Activated CD4-positive, alpha-beta T cell treated with anti-CD3 and anti-CD28 coated beads, Interleukin-10, Interleukin-2, amounts not matched to agents 100 ng/mL and 50 ng/mL, durations not matched to agents 16 hours and 8 hours (primary cell): ENCODE measurements around the gene LILRB4.
"Not testable (repeated sequence)": the region's sequence is repeated elsewhere in the genome, so short reads cannot be mapped to it uniquely, and the experiment has no call there.

ENCODE experiments used
- DNase-seq: peaks from one replicate; pipeline ENCODE4 v3.0.0-alpha.2; 2020

The LILRB4 gene

DNA sequence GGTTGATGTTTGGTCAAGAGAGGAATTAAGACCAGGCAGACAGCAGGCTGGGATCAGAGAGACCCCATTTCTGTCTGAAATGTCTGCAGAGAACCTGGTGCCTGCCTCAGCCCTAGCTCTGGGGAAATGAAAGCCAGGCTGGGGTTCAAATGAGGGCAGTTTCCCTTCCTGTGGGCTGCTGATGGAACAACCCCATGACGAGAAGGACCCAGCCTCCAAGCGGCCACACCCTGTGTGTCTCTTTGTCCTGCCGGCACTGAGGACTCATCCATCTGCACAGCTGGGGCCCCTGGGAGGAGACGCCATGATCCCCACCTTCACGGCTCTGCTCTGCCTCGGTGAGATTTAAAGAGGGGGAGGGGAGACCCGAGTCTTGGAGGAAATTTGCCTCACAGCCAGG is at the start of gene LILRB4:
Gene LILRB4, plus strand, starts transcription at position 256 of the 400 bp plus-strand sequence. Its CDS starts 49 bp downstream, at position 305.
- DNase-seq: no peak

DNA sequence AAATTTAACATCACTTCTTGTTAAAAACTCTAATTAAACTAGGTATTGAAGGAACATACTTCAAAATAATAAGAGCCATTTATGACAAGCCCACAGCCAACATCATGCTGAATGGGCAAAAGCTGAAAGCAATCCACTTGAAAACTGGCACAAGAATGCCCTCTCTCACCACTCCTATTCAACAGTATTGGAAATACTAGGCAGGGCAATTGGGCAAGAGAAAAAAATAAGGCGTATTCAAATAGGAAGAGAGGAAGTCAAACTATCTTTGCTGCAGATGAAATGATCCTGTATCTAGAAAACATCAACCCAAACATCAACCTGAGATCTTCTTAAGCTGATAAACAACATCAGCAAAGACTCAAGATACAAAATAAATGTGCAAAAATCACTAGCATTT is 48.1 kb upstream of the LILRB4 start:
- no peak for DNase-seq

DNA sequence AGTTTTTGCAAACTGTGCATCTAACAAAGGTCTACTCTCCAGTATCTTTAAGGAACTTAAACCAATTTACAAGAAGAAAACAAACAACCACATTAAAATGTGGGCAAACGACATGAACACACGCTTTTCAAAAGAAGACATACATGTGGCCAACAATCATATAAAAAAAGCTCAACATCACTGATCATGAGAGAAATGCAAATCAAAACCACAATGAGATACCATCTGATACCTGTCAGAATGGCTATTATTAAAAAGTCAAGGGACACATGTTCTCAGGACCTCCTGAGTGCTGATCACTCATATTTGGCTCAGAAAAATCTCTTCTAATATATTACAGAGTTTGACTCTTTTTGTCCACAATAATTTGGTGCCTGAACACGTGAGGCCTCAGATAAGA is 46.7 kb upstream of the LILRB4 start:
- DNase-seq: no peak

DNA sequence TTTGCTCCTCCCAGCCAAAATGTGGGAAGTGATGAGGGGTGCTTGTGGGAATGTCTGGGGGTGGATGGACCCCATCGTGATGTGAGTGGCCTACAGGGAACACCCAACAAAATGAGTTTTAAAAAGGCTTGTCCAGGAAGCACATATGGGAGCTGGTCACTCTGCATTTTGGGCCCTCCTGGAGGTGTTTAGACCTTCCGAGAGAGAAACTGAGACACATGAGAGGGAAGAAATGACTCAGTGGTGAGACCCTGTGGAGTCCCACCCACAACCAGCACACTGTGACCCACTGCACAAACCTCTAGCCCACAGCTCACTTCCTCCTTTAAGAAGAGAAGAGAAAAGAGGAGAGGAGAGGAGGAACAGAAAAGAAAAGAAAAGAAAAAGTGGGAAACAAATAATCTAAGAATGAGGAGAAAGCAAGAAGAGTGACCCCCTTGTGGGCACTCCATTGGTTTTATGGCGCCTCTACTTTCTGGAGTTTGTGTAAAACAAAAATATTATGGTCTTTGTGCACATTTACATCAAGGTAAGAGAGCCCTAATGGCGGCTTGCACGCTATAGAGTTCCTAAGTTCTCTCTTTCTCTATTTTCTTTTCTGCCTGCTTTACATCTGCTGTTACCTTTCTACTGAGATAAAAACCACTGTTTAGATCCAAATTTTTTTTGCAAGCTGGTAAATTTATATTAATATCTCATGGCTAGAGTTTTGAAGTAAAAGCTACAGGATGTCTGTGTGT is 45.8 kb upstream of the LILRB4 start:
- no peak for DNase-seq

DNA sequence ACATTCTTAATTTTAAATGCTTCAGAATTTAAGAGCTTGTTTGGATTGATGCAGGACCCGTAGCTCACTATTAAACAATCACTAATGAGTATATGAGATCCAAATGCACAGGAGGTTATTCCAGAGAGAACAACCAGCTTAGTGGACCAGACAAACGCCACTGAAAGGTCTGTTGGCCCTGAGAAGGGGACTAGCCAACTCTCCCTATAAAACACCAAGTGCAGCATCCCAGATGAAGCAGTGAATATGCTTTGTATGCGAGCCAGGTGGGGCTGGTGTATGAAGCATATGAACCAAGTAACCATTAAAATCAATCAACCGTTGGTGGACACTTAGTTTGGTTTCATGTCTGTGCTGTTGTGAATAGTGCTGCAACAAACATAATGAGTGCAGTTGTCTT is 42.3 kb upstream of the LILRB4 start:
- DNase-seq: no peak

DNA sequence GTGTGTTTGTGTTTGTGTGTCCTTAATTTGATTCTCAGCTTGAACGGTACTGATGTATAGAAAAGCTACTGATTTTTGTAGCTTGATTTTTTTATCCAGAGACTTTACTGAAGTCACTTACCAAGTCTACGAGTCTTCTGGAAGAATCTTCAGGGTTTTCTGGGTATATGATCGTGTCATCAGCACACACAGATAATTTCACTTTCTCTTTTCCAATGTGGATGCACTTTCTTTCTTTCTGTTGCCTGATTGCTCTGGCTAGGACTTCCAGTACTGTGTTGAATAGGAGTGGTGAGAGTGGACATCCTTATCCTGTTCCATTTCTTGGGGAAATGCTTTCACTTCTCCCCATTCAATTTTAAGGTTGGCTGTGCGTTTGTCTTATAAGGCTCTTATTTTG is 40.4 kb upstream of the LILRB4 start:
- no peak for DNase-seq

DNA sequence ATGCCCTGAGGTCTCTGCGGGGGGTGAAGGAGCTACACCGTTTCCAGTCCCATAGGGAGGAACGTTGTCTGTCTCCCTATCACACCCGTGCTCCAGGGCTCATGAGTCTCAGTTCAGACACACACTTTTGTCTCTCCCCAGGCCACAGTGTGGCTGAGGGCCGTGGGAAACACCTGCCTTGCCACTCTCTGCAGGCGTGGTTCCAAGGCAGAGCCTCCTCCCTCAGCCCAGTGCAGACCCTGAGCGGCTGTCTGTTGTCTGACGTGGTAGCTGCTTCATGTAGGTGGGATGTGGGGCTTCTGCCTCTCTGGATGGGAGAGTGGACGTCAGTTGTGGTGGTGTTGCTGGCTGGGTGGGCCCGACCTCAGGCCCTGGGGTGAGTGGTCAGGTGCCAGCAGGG is 38.6 kb upstream of the LILRB4 start:
- DNase-seq: not testable (repeated sequence)

DNA sequence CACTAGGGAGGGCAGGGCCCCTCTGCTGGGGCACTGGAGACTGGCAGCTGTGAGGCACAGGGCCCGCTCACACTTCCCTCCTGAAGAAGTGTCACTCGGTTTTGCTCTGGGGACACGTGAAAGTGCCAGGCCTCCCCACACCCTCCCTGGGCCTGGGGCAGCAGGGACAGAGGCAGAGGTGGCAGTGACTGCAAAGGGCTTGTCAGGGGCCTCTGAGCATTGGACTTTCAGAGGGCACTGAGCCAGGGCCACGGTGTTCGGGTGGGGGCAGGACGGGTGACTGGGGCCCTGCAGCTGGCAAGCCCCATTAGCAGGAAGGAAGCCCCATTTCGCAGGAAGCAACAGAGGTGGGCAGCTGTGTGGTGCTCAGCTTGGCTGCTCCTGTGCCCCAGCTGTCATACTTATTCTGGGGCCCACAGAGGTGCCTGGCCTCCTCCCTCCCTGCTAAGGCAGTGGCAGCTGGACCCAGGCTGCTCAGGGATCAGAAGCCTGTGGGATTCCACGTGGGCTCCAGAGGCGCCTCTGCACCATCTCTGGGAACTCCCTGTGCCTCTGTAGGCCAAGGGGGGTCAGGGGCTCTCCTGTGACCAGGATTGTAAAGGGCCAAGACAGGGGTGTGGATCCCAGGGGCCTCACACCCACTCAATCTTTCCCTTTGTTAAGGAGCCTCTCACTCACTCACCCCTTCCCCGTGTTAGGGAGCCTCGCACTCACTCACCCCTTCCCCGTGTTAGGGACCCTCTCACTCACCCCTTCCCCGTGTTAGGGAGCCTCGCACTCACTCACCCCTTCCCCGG is 37.7 kb upstream of the LILRB4 start:
- DNase-seq: not testable (repeated sequence)

DNA sequence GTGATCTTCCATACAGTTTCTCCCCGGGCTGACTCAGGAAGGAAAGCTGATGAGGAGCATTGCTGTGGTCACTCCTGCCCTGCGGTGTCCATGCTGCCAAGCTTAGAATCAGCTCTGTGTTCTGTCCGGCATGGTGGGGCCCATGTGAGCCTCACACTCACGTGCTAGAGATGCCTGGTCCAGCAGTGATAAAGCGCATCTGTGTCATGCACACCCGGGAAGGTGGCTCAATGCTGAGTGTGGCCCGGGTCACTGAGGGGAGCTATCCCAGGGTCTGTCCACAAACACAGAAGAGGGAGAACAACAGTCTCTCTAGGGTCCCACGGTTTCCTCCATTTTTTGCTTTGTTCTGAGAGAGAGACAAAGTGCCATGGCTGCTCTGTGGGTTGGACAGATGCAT is 36.0 kb upstream of the LILRB4 start:
- DNase-seq: no peak

DNA sequence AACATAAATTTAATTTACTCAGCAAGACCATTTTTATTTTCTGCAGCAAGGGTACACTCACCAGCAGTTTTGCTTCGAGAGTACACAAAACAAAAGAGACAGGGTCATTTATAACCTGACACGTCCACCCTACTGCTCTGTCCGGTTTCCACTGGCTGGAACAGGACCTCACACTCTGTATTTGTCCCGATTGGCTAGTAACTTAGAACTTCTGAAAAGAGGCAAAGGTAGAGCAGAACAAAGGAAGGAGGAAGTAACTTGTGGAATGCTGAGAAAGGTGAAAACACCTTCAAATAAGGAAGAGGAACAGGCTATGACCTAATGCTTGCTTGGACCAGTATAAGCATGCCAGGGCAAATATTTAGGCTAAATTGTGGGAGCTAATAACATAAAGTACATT is 34.9 kb upstream of the LILRB4 start:
- DNase-seq: not testable (repeated sequence)

DNA sequence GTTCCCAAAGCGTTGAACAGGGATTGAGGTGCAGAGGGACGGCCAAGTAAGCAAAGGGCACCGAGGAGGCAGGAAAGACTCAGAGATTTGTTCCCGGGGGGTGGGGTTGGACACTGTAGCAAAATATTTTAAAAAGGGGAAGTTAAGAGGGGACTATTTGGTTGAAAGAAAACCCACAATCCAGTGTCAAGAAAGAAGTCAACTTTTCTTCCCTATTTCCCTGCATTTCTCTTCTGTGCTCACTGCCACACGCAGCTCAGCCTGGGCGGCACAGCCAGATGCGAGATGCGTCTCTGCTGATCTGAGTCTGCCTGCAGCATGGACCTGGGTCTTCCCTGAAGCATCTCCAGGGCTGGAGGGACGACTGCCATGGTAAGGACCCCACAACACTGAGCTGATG is 32.5 kb upstream of the LILRB4 start, which contains the start of gene LILRB1:
Gene LILRB1, plus strand, starts transcription at position 223 of the 400 bp plus-strand sequence. CDS start 590 bp downstream, outside the sequence.
- DNase-seq: not testable (repeated sequence)

DNA sequence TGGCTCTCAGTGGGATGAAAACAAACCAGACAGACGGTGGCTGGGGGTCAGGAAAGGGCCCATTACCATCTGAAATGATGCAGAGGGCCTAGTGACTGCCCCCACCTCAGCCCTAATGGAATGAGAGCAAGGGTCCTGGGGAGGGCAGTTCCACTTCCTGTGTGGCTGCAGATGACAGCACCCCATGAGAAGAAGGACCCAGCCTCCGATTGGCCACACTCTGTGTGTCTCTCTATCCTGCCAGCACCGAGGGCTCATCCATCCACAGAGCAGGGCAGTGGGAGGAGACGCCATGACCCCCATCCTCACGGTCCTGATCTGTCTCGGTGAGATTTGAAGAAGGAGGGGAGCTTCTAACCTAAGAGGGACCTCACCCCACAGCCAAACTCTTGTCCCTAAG is 32.0 kb upstream of the LILRB4 start:
- no peak for DNase-seq

DNA sequence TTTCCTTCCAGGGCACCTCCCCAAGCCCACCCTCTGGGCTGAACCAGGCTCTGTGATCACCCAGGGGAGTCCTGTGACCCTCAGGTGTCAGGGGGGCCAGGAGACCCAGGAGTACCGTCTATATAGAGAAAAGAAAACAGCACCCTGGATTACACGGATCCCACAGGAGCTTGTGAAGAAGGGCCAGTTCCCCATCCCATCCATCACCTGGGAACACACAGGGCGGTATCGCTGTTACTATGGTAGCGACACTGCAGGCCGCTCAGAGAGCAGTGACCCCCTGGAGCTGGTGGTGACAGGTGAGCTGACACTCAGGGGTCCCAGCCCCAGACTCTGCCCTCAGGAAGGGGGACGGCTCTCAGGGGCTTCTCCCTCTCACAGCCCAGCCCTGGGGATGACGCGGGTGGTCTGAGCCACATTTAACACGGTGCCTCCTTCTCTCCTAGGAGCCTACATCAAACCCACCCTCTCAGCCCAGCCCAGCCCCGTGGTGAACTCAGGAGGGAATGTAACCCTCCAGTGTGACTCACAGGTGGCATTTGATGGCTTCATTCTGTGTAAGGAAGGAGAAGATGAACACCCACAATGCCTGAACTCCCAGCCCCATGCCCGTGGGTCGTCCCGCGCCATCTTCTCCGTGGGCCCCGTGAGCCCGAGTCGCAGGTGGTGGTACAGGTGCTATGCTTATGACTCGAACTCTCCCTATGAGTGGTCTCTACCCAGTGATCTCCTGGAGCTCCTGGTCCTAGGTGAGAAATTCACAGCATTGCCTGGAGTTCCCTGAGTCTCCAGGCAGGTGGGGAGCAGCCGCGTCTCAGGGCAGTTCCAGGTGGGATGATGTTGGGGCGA is 31.1 kb upstream of the LILRB4 start:
- DNase-seq: not testable (repeated sequence)

DNA sequence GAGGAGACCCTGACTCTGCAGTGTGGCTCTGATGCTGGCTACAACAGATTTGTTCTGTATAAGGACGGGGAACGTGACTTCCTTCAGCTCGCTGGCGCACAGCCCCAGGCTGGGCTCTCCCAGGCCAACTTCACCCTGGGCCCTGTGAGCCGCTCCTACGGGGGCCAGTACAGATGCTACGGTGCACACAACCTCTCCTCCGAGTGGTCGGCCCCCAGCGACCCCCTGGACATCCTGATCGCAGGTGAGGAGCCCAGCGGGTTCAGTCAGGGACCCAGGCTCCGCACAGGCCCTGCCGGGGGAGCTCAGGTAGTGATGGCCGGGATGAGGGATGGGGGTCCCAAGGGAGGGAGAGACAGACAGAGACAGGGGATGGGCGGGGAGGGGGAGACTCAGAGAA is 30.3 kb upstream of the LILRB4 start:
- not testable (repeated sequence) for DNase-seq

DNA sequence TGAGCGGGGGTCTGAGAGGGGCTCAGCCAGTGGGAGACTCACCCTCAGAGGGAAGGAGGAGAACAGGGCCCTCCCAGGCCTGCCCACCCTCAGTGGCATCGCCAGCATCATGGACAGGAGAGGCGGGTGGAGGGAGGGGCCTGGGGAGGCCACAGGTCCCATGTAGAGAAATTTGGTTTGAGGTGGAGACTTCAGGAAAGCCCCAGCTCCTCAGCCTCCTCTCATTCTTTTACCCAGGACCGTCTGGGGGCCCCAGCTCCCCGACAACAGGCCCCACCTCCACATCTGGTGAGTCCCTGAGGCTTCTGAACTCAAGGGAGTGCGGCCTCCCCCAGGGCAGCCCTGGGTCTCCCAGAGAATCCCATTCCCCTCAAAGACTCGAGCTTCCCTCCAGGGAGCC is 29.4 kb upstream of the LILRB4 start:
- DNase-seq: no peak

DNA sequence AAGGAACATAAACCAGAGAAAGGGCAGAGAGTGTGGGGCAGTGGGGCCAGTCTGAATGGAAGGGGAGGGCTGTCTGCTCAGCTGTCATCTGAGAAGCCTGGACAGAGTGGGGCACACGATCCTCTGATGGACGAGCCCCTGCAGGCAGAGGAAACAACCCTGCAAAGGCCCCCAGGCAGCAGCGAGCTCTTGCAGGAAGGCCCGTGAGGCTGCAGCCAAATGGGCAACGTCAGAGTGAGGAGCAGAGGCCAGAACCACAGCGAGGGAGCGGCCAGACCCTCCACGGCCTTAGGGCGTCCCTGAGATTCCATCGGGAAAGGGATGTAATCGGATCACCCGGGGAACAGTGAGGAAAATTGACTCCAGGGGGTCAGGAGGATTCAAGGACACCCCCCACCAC is 26.7 kb upstream of the LILRB4 start:
- DNase-seq: not testable (repeated sequence)

DNA sequence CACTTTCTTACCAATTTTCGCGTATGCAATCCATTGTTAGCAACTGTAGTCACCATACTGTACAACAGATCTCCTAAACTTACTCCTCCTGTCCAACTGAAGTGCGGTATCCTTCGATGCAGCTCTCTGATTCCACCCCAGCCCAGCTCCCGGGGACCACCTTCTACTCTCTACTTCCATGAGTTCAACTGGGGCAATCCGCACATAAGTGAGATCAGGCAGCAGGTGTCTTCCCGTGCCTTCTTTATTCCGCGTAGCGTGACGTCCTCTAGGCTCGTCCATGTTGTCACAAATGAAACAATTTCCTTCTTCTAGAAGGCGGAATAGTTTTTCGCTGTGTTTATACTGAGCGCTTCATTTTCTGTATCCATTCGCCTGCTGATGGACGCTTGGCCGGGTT is 24.1 kb upstream of the LILRB4 start:
- no peak for DNase-seq

DNA sequence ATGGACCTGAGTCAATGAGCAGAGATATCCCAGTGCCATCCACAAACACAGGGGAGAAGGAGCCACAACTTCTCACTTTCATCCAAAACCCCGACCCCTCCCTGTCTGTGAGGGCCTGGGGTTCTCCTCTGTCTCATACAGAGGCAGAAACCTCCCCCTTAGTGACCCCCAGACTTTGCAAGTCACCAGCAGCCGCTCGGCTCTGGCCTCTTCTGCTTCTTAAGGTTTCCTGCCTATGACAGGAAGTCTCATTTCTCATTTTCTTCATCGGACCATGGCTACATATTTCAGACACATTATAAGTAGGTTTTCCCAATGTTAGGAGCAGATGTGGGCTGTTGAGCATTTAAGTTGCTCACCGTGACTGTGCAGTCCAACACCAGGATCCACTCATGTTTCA is 19.8 kb upstream of the LILRB4 start:
- DNase-seq: not testable (repeated sequence)

DNA sequence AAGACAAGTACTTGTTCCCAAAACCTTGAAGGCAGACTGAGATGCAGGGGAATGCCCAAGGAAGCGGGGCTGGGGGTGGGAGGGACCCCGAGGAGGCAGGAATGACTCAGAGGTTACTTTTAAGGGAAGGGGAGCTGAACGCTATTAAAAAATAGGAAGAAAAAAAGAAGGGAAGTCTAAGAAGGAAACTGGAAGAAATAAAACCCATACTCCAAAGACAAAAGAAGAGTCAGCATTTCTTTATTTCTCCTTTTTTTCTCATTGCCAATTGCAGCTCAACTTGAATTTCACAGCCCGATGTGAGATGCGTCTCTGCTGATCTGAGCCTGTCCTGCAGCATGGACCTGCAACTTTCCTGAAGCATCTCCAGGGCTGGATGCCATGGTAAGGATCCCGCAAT is 19.2 kb upstream of the LILRB4 start:
- DNase-seq: not testable (repeated sequence)

DNA sequence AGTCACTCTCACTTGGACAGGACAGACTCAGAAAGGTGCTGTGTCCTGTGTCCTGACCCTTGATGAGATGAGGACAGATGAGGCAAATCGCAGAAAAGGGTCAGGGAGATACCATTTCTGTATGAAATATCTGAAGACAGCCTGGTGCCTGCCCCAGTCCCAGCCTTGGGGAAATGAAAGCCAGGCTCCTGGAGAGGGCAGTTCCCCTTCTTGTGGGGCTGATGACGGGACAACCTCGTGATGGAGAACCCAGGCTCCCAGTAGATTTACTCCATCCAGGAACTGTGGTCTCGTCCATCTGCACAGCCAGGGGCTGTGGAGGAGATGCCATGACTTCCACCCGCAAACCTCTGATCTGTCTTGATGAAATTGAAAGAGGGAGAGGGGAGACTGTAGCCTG is 18.7 kb upstream of the LILRB4 start:
- no peak for DNase-seq

DNA sequence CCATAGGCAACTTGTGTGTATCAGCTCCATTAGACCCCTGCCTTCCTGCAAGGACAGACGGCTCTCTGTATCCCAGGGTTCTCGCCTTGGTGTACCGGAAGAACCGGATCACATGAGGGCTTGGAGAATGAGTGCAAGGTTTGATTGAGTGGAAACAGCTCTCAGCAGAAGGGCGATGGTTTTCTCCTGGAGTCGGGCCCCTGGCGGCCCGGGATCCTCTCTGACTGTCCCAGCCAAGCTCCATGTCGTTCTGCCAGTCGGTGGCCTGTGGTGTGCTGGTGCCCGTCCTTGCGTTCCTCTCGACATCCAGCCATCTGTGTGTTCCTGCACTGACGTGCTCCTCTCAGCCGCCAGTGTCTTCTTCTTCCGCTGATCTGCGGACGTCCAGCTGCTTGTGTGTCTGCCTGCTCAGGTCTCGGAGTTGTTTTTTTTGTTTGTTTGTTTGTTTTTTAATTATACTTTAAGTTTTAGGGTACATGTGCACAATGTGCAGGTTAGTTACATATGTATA is 16.4 kb upstream of the LILRB4 start:
- DNase-seq: no peak

DNA sequence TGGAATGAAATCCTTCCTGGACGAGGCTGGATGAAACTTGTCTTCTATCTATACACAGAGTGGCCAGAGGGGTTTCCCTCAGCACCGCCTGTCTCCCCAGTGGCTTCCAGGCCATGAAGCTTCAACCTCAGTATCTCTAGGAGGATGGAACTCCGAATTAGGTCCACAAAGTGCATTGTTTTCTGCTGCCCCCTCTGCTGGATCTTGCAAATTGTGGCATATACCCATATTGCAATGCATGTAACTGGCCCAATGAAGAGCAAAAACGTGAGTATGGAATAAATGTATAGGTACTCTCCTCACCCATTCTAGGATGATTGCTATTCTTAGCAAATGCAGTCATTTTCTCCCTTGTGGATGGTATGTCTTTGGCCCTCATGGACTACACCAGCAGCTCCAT is 14.7 kb upstream of the LILRB4 start:
- no peak for DNase-seq

DNA sequence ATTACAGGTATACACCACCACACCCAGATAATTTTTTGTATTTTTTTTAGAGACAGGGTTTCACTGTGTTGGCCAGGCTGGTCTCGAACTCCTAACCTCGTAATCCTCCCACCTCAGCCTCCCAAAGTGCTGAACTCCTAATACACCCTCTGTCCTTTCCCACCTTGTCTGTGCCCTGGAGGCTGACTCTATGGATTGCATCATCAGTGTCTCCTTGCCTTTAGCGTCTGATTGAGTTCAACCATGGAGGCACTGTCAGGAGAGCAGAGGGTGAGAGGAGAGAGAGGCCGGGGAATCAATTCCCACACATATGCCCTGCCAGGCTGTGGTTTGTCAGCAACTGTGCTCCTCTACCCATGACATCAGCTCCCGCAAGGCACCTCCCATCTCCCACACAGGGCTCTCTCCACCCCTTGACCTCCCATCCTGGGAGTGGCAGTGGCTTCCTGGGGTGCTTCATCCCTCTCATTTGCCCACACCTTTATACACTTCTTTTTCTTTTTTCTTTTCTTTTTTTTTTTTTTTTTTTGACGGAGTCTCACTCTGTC is 12.6 kb upstream of the LILRB4 start:
- no peak for DNase-seq
